SK-N-SH (cell line): ENCODE measurements around the gene BAK1. TPM values are rescaled to one million over a fixed set of nuclear protein-coding genes. Genes with fewer than 3 reads are reported as not detected.

Source experiments
- CTCF ChIA-PET: fragments of 300-600, 350-600 bp; formaldehyde crosslinking; extraction: SDS; loops from one replicate; lab custom pipeline; 2021; lab: Yijun Ruan, JAX
- POLR2A ChIA-PET: fragments of 350-600 bp; sonication (Branson Sonifier 250); formaldehyde crosslinking; extraction: SDS; loops from one replicate; lab custom pipeline; 2020; ENCODE audit warnings: antibody characterized with exemption, inconsistent platforms; lab: Yijun Ruan, JAX
- DNase-seq: peaks from one replicate; pipeline ENCODE4 v3.0.0; 2012
- H2AFZ ChIP-seq: fragments of 200-600 bp; sonication (generic); 2 replicates; pipeline ENCODE4 v1.8.1; 2016; ENCODE audit warnings: antibody characterized with exemption, mild to moderate bottlenecking, low read depth
- H3F3A ChIP-seq: fragments of 200-600 bp; sonication (generic); replicated peaks from 2 replicates; pipeline ENCODE3; 2016; ENCODE audit warnings: antibody characterized with exemption, mild to moderate bottlenecking; ENCODE audit not compliant: insufficient read depth
- H3K27ac ChIP-seq, 2 experiments: fragments of 200-500 bp in 1 of 2; fragments of 200-600 bp in 1 of 2; sonication (Bioruptor generic) in 1 of 2; sonication (generic), shearing (Covaris generic) in 1 of 2; 2 replicates each; pipeline versions ENCODE4 v1.5.1 to v1.6.1; 2014 to 2016; ENCODE audit warnings: low read depth in 2 of 2, inconsistent platforms in 1 of 2, low read length in 1 of 2, mild to moderate bottlenecking in 1 of 2, mixed read lengths in 1 of 2
- H3K27me3 ChIP-seq: fragments of 200-600 bp; sonication (generic), shearing (Covaris generic); 2 replicates; pipeline ENCODE4 v1.6.1; 2016; ENCODE audit warnings: mixed run types; ENCODE audit not compliant: insufficient read depth
- H3K36me3 ChIP-seq, 2 experiments: fragments of 200-500 bp in 1 of 2; fragments of 200-600 bp in 1 of 2; sonication (Bioruptor generic) in 1 of 2; sonication (generic) in 1 of 2; replicated peaks in 1 of 2; 2 replicates each; pipeline versions ENCODE3 to v1.5.1; 2014 to 2016; ENCODE audit warnings: low read length in 1 of 2, mild to moderate bottlenecking in 1 of 2; ENCODE audit not compliant: insufficient read depth in 2 of 2, control insufficient read depth in 1 of 2
- H3K4me1 ChIP-seq, 2 experiments: fragments of 200-500 bp in 1 of 2; fragments of 200-600 bp in 1 of 2; sonication (Bioruptor generic) in 1 of 2; sonication (generic), shearing (Covaris generic) in 1 of 2; 2 replicates each; pipeline versions ENCODE4 v1.5.1 to v1.6.1; 2014 to 2016; ENCODE audit warnings: low read depth in 1 of 2, low read length in 1 of 2, mixed run types in 1 of 2; ENCODE audit not compliant: insufficient read depth in 2 of 2, control insufficient read depth in 1 of 2
- H3K4me2 ChIP-seq: fragments of 200-600 bp; sonication (generic), shearing (Covaris generic); 2 replicates; pipeline ENCODE4 v1.6.1; 2017; ENCODE audit warnings: mixed run types
- H3K4me3 ChIP-seq, 2 experiments: fragments of 200-500 bp in 1 of 2; fragments of 200-600 bp in 1 of 2; sonication (Bioruptor generic) in 1 of 2; sonication (generic), shearing (Covaris generic) in 1 of 2; 2 replicates each; pipeline versions ENCODE4 v1.5.1 to v1.8.1; 2014 to 2016; ENCODE audit warnings: low read depth in 2 of 2, inconsistent platforms in 1 of 2, low read length in 1 of 2, mild to moderate bottlenecking in 1 of 2, mixed read lengths in 1 of 2, moderate library complexity in 1 of 2
- H3K79me2 ChIP-seq: fragments of 200-600 bp; sonication (generic); 2 replicates; pipeline ENCODE4 v1.8.1; 2017; ENCODE audit warnings: mild to moderate bottlenecking; ENCODE audit not compliant: insufficient read depth
- H3K9ac ChIP-seq: fragments of 200-600 bp; sonication (generic); 2 replicates; pipeline ENCODE4 v1.6.1; 2017; ENCODE audit warnings: mixed run types
- H3K9me2 ChIP-seq: fragments of 200-600 bp; sonication (generic); 2 replicates; pipeline ENCODE4 v1.6.1; 2017; ENCODE audit warnings: mixed run types
- H3K9me3 ChIP-seq: fragments of 200-600 bp; sonication (generic); 2 replicates; pipeline ENCODE4 v1.6.1; 2017; ENCODE audit warnings: mixed run types, mild to moderate bottlenecking, moderate library complexity
- H4K20me1 ChIP-seq: fragments of 200-600 bp; sonication (generic); 2 replicates; pipeline ENCODE4 v1.6.1; 2017; ENCODE audit warnings: mild to moderate bottlenecking, mixed run types; ENCODE audit not compliant: insufficient read depth
- ELF1 ChIP-seq: IDR thresholded peaks from 2 replicates; pipeline ENCODE4 v1.4.0; 2012
- EP300 ChIP-seq, 2 experiments: IDR thresholded peaks; 2 replicates each; pipeline versions ENCODE4 v1.4.0 to v1.6.1; 2012; ENCODE audit warnings: borderline replicate concordance in 1 of 2, low read depth in 1 of 2, low read length in 1 of 2
- FOSL2 ChIP-seq: IDR thresholded peaks from 2 replicates; pipeline ENCODE4 v1.4.0; 2012; ENCODE audit warnings: low read depth, mild to moderate bottlenecking, moderate library complexity, borderline replicate concordance
- FOXM1 ChIP-seq: IDR thresholded peaks from 2 replicates; pipeline ENCODE4 v1.4.0; 2012; ENCODE audit warnings: low read depth, mild to moderate bottlenecking
- MAX ChIP-seq: IDR thresholded peaks from 2 replicates; pipeline ENCODE4 v1.4.0; 2012; ENCODE audit warnings: low read depth
- NRF1 ChIP-seq: IDR thresholded peaks from 2 replicates; pipeline ENCODE4 v1.6.1; 2012; ENCODE audit warnings: low read depth, mild to moderate bottlenecking, low read length
- PBX3 ChIP-seq: IDR thresholded peaks from 2 replicates; pipeline ENCODE4; 2012
- POLR2AphosphoS5 ChIP-seq: IDR thresholded peaks from 2 replicates; pipeline ENCODE4 v1.6.1; 2012; ENCODE audit warnings: low read depth, low read length
- REST ChIP-seq: IDR thresholded peaks from 2 replicates; pipeline ENCODE4 v1.6.1; 2012; ENCODE audit warnings: mild to moderate bottlenecking, low read depth, low read length, moderate library complexity
- RXRA ChIP-seq: IDR thresholded peaks from 2 replicates; pipeline ENCODE4 v1.4.0; 2012; ENCODE audit warnings: low read depth, mild to moderate bottlenecking, borderline replicate concordance
- SIN3A ChIP-seq: IDR thresholded peaks from 2 replicates; pipeline ENCODE4 v1.6.1; 2012; ENCODE audit warnings: low read depth, mild to moderate bottlenecking, low read length, moderate library complexity, borderline replicate concordance
- SMC3 ChIP-seq: IDR thresholded peaks from 2 replicates; pipeline ENCODE4 v1.6.1; 2012; ENCODE audit warnings: low read depth, low read length, improper control_type of control experiment
- TCF12 ChIP-seq: IDR thresholded peaks from 2 replicates; pipeline ENCODE4 v1.4.0; 2012
- YY1 ChIP-seq: IDR thresholded peaks from 2 replicates; pipeline ENCODE4 v1.4.0; 2012; ENCODE audit warnings: low read depth, mild to moderate bottlenecking
- ZBTB33 ChIP-seq: IDR thresholded peaks from 2 replicates; pipeline ENCODE4 v1.4.0; 2012; ENCODE audit warnings: low read depth, borderline replicate concordance
- WGBS: methylation state at CpG from one replicate; pipeline ENCODE4 v1.1.6; 2017; ENCODE audit warnings: low lambda C conversion rate; 5-methylcytosine and 5-hydroxymethylcytosine counted together
- polyA plus RNA-seq, 3 experiments: library from polyadenylated mRNA; depleted of rRNA; stranded (reverse); fragments of >200 nt; gene quantifications; 2 replicates each; pipeline ENCODE4 v1.2.3, GENCODE V29; 2012

The BAK1 gene
- polyA plus RNA-seq, 1 of the 3 experiments (the other 2 are of a cell fraction): 15.4 TPM

GRCh38 chr6:33624856-33625255, 44.8 kb upstream of the BAK1 start:
- Histone ChIP-seq H2AFZ (no peak overlapping the region), H3K4me2 (no peak overlapping the region), H3K27me3 (no peaks in the 10 kb centered on the region), H4K20me1 (no peaks in the 10 kb centered on the region), H3K4me3 (no peak overlapping the region), H3K9me2 (no peaks in the 10 kb centered on the region), H3F3A (peaks cover 2% of the 10 kb centered on the region), H3K36me3 (no peaks in the 10 kb centered on the region), H3K9ac (no peak overlapping the region), H3K79me2 (no peaks in the 10 kb centered on the region), H3K9me3 (no peaks in the 10 kb centered on the region), H3K27ac (no peak overlapping the region), H3K4me1 (peaks cover 0 to 19% of the 10 kb centered on the region in 2 experiments; a peak in 1 of 4 replicates)
- ChIA-PET CTCF (interaction anchor here (0.9 to 1.9 kb wide), 3 partner anchors 12 to 76 kb away, joined by 3 to 8 read pairs (median 4); no protein-coding TSS in a partner anchor), POLR2A (no interaction called here)
- WGBS: 96% methylated on average over 3 of the region's 4 CpGs
- no peak for TF ChIP-seq REST
- no peak for TF ChIP-seq TCF12
- no peak for TF ChIP-seq ELF1
- TF ChIP-seq SIN3A: no peak
- no peak for TF ChIP-seq FOXM1
- TF ChIP-seq FOSL2: no peak
- no peak for TF ChIP-seq PBX3
- no peak for TF ChIP-seq NRF1
- TF ChIP-seq POLR2AphosphoS5: no peak
- DNase-seq: no peak

GRCh38 chr6:33623895-33624381, 43.9 kb upstream of the BAK1 start:
- H3K27me3 ChIP-seq: no peaks in the 10 kb centered on the region
- H3K9me2 ChIP-seq: no peaks in the 10 kb centered on the region
- H3F3A ChIP-seq: peaks cover 2% of the 10 kb centered on the region
- no peaks in the 10 kb centered on the region for H3K79me2 ChIP-seq
- H3K9me3 ChIP-seq: no peaks in the 10 kb centered on the region
- CTCF ChIA-PET: interaction anchor here (0.9 to 1.9 kb wide), 3 partner anchors 11 to 39 kb away, joined by 3 to 8 read pairs (median 3); no protein-coding TSS in a partner anchor
- TF ChIP-seq EP300 (IDR thresholded peaks at IDR 0.05; ENCODE audit: borderline replicate concordance in 1 of 2, low read depth in 1 of 2, low read length in 1 of 2) (no peak), ZBTB33 (no peak), MAX (no peak), YY1 (no peak), SMC3 (no peak), RXRA (no peak), NRF1 (no peak)
- 97% methylated on average over 6 of the region's 6 CpGs for WGBS
- no peaks in the 10 kb centered on the region for H3K36me3 ChIP-seq
- no peak overlapping the region for H3K4me2 ChIP-seq
- peaks cover 0 to 19% of the 10 kb centered on the region in 2 experiments; a peak in 1 of 4 replicates for H3K4me1 ChIP-seq
- H4K20me1 ChIP-seq: no peaks in the 10 kb centered on the region
- no peak for DNase-seq
- POLR2A ChIA-PET: no interaction called here
- no peak overlapping the region for H2AFZ ChIP-seq
- no peak overlapping the region for H3K4me3 ChIP-seq
- H3K27ac ChIP-seq: no peak overlapping the region
- no peak overlapping the region for H3K9ac ChIP-seq
